GM21381 (cell line): ENCODE data around the gene RUFY4.
"Not testable (repeated sequence)": the region's sequence is repeated elsewhere in the genome, so short reads cannot be mapped to it uniquely, and the experiment has no call there.

Source experiments
- ATAC-seq: cut with Tn5 transposase; IDR thresholded peaks from one replicate; pipeline ENCODE4 v1.9.1; 2021; ENCODE audit warnings: mild to moderate bottlenecking, moderate library complexity; ENCODE audit not compliant: unreplicated experiment

Gene RUFY4

DNA sequence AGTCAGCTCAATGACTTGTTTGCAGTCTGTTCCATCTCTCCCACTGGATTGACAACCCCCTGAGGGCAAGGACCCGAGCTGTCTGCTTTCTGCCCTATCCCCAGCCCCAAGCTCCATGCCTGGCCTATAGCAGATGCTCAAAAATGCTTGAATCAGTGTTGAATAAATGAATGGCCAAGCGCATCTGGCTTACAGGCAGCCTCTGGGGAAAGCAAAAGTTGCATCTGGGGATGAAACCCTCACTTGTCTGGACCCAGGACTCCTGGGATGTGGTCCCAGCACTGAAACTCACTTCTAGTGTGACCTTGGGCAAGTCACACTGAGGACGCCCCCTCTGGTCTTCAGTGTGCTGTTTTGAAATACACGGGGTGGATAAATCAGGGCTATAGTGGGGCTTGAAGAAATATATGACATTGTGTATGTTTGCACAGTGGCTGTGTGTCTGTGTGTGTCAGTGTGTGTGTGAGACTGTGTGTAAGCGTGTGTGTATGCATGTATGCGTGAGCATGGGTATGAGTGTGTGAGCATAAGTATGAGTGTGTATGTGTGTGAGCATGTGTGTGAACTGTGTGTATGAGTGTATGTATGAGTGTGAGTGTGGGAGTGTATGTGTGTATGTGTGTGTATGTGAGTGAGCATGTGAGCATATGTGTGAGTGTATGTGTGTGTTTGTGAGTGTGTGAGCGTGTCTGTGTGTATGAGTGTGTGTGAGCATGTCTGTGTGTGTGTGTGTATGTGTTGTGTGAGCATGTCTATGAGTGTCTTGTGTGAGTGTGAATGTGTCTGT is 38.5 kb upstream of the RUFY4 start:
- no peak for ATAC-seq

DNA sequence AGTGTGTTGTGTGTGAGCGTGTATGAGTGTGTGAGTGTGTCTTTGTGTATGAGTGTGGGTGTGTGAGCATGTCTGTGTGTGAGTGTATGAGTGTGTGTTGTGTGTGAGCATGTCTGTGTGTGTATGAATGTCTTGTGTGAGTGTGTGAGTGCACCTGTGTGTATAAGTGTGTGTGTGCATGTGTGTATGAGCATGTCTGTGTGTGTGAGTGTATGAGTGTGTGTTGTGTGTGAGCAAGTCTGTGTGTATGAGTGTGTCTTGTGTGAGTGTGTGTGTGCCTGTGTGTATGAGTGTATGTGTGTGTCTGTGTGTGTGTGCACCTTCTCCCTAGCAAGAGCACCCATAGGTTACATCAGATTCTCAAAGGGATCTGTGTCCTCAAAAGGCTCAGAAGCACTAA is 37.8 kb upstream of the RUFY4 start:
- ATAC-seq: no peak

DNA sequence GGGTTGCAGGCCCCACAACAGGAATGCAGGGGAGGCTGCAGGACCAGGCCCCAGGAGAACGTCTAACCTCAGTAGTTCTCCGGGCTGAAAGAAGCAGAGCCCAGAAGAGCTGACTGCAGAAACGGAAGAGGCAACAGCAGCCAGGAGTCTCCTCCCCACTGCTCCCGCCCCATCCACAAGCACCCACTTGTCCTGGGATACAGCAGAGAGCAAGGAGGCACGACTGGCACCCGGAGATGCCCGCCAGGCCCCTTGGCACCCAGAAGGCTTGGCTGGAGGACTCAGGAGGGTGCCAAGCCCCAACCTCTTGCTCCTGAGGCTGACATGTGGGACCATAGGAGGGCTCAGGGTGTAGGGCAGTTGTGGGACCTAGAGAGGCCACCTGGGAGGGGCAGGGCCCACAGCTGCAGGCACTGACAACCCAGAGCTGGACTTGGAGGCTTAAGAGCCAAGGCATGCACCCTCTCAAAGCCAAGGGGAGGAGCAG is 37.2 kb upstream of the RUFY4 start:
- ATAC-seq: no peak

DNA sequence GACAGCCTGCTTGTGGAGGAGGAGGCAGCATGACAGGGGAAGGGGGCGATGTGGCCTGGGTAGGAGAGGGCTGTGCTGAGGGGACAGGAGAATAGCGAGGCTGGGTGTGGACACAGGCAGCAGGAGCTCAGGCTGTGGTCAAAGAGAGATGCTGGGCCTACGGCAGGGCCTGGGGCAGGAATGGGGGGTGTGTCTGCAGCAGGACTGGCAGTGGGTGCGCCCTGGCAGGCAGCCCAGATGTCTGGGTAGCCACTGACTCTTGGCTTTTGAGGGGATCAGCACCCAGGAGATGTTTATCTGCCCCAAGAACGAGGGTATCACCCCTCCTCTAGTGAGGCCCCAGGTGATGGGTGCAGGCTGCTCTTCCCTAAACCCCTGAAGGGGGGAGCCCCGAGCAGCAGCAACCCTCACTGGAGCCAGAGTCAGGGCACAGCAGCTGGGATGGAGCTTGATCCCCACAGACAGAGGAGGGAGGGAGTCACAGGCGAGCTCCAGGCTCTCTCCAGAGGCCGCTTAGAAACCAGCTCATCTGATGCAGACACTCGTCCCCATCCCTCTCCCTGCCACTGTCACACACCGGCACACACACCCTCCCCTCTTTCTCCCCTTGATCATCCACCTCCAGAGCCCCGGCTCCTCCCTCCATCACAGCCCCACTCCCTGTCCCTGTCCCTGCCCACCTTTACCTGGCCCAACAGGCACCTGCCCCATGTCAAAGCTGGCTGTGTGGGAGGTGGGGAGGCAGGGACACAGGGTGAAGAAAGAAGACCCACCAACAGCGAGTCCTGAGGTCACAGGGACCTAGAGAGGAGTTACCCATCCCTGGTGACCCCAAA is 36.5 kb upstream of the RUFY4 start:
- ATAC-seq: no peak

DNA sequence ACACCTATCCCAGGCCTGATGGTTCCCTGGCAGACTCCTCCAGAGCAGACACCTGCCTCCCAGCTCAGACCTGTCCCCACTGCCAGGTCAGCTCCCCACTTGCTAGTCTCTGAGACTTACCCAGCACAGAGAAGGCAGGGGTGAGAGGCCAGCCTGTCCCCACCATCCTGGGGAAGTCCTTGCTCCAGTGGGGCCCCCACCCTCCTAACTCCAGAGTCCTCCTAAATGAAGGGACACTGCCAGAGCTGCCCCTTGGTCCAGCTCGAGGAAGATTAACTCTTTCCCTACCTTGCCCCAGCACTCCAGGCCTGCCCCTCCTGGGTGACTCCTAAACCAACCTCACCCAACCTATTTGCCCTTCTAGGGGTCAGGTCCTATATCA is 35.9 kb upstream of the RUFY4 start:
- no peak for ATAC-seq

DNA sequence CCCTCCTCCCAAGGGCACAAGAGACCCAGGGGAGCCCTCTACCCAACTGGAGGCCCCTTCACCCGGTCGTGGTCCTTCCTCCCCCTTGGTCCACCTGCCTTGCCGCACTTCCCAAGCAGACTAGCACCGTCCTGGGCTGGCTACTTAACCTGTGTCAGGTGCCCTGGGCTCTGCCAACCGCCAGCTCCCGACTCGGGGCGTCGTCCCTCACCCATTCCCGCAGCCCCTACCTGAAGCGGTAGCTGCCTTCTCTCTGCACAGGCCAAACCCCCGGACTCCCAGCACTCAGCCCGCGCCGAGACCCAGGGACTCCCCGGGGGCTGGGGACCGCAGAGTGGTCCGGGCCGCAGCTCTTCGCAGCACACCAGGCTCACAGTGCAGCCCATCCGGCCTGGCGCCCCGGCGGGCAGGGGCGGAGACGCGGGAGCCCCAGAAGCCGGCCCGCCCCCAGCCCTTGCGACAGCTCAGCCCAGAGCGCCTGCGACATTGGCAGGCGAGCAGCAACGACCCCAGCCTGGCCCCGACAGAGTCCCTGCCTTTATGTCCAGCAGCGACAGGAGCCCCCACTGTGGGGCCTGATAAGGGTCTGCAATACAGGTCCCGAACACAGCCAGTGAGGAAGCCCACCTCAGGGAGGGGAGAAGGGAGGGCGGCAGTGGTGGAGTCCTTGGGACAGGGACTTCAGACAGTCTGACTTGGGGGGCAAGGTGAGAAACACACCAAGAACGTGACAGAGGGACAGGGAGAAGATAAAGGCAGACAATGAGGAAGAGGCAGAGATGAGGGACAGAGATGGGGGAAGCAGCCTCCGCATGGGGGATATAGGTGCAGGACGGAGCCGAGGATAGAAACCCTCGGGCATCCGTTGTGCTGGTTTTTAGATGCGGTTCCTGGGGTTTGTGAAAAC is 35.2 kb upstream of the RUFY4 start:
- no peak for ATAC-seq

DNA sequence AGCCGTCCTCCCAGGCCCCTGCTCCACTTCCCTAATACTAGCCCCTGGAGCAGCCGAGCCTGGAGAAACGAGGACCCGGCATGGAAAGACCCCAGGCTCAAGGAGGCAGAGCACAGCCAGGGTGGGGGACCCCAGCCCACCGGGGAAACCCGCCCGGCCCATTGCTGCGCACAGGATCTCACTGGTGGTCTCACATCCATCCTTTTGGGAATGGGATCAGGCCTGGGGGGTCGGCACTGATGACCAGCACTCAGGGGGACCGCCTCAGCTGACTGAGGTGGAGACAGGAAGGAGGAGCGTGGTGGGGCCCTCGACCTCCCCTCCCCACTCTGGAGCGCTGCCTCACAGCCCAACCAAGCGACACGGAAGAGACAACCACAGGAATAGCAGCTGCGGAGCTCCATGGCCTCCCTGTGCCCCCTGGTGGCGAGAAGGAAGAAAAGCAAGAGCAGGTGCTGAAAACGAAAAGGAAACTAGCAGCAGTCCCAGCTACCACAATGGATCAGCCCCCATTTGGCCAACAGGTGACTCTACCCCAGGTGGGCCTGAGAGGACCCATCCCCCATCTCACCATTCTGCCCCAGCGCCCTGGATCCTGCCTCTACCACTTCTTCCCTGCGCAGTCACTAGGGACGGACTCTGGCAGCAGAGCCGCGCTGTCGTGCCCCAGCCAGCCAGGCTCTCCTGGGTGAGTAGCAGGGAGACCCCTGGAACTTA is 34.4 kb upstream of the RUFY4 start:
- peak; percentile 87 for ATAC-seq

DNA sequence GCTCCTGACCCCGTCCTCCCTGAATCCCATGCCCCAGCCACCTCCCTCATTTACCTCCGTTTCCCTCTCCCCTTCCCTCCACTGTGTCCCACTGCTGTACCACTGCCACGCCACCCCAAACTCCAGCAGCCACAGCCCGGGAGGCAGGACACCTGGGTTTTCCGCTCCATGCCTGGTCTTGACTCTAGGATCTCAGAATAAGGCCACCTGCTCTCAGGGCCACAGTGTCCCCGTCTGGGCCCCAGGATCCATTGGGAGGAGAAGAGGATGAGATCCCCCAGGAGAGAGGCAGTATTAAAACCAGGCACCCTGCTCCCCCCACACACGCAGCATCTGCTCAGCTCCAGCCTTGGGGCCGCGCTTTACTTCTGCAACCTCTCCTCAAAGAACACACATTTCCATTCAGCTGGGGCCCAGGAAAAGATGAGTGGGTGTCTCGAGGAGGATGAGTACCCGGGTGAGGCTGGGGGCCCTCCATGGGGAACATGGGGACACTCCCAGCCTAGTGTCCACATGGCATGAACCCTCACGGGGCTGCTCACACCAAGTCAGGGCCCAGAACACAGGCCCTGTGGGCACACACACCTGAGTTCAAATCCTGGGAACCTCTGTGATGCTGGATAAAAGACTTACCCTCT is 33.5 kb upstream of the RUFY4 start:
- no peak for ATAC-seq

DNA sequence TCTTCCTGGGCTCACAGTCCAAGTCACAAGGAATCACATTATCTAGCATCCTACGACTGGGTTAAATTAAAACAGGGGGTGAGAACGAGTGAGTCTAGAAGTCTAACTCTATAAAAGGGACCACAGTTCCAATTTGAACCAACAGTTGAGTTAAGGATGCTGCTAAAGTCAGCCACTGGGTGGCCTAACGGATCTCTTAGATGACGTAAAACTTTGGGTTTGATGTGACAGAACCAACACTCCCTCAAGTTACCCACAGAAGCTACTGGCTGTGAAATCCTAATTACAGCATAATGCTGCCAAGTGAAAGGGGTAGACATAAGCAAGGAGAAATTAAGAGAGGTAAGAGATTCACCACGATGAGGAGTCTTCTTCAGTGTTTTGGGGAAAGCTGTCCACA is 32.7 kb upstream of the RUFY4 start:
- ATAC-seq: no peak

DNA sequence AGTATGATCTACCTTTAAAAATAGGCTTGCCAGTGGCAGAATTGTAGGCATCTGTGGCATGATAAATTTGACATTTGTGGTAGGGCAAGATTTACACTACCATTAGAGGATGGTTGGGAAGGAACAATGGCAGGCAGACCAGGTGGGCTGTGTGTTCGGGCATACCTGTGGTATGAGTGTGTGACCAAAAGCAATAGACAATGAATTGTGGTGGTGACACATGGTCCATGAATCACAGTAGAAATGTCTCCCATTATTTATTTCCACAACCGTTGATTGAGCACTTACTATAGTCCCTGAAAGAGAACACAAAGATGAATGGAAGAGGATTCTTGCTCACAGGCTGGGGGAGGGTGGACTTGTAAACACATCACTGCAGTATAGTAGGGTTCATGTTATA is 29.9 kb upstream of the RUFY4 start:
- ATAC-seq: no peak

DNA sequence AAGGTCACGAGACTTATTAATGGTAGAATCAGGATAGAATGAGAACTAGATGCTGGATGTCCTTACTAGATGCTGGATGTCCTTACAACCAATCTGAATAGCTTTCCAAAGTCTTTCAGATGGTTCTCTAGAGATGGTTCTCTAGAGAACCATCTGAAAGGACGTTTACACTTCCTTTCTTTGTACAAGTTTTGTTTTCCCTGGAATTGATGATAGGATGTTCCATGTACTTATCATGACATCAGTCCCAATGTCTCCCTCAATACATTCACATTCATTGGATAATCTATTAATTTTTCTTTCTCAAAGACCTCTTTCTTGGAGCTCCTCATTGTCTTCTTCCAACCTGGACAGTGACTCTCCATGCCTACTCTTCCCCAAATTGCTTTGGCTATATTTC is 28.2 kb upstream of the RUFY4 start:
- no peak for ATAC-seq

DNA sequence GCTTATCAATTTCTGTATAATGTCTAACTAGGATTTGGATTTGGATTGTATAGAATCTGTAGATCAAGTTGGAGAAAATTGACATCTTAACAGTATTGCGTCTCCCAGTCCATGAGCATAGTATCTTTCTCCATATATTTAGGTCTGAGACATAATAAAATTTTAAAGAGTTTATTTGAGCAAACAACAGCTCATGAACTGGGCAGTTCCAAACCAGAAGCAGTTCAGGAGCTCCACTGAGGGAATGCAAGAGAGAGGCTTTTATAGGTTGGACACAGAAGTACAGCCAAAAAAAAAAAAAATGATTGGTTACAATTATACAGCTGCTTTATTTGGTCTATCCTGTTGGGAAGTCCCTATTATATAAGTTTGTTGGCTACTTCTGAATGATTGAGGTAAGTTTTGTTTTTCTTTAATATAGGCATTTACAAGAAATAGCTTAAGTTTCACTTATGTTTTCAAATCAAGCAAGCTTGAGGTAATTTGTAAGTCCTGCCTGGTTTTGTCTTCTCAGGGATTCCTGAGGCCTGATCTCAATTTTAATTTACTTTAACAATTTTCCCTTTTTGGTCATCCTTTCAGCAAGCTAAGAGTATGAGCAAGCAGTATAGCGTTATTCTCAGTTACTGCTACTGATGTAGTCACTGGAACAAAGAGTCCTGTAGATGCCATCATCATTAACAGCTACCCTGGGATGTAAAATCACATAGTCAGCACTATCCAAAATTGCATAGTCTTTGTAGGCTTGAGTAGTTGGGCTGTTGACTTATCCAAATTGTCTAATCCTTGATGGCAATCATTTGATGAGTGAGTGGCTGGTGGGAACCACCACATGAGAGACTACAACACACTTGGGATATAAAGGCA is 27.5 kb upstream of the RUFY4 start:
- ATAC-seq: no peak

DNA sequence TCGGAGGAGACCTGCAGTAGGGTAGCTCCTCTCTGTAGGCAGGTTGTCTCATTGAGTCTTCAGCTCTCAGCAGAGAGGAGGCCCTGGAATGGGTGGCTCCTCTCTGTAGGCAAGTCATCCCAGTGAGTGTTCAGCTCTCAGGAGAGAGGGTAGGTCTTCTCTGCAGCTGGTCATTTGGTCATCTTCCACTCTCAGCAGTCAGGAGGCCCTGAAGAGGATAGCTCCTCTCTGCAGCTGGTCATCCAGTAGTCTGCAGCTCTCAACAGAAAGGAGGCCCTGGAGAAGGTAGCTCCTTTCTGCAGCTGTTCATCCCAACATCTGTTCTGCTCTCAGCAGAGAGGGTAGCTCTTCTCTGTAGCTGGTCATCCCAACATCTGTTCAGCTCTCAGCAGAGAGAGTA is 26.0 kb upstream of the RUFY4 start:
- no peak for ATAC-seq

DNA sequence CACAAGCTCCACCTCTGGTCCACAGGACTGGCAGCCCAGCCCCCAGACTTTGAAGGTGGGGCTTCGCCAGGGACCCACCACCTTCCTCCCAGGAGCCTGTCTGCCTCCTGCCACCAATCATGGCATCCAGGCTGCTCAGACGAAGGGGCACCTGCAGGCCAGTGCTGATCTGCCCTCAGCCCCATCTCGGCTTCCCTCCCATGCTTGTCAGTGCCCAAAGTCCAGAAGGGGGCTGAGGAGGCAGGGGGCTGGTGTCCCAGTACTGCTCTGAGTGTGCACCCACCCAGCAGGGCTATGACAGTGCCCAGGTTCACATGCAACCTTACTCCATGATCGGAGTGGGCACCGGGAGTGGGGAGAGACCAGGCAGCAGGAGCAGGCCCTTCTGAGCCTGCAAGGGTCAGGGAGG is 25.3 kb upstream of the RUFY4 start:
- ATAC-seq: no peak

DNA sequence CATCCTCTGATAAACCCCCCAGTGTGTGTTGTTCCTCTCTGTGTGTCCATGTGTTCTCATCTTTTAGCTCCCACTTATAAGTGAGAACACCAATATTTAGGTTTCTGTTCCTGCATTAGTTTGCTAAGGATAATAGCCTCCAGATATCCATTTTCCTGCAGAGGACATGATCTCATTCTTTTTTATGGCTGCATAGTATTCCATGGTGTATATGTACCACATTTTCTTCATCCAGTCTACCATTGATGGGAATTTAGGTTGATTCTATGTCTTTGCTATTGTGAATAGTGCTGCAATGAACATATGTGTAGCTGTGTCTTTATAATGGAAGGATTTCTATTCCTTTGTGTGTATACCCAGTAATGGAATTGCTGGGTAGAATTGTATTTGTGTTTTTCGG is 24.5 kb upstream of the RUFY4 start:
- not testable (repeated sequence) for ATAC-seq

DNA sequence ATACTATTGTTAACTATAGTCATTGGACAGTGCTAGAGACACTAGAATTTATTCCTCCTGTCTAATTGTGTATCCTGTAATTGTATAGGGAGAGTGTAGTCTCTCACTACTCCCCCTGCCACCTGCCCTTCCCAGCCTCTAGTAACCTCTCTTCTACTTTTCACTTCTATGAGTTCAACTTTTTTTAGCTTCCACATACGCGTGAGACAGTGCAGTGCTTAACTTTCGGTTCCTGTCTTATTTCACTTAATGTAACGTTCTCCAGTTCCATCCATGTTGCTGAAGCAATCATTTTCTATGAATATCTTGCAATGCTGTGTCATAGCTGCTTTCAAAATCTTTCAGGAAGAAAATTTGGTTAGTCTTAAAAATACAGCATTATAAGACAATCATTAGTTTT is 22.8 kb upstream of the RUFY4 start:
- peak; percentile 87 for ATAC-seq

DNA sequence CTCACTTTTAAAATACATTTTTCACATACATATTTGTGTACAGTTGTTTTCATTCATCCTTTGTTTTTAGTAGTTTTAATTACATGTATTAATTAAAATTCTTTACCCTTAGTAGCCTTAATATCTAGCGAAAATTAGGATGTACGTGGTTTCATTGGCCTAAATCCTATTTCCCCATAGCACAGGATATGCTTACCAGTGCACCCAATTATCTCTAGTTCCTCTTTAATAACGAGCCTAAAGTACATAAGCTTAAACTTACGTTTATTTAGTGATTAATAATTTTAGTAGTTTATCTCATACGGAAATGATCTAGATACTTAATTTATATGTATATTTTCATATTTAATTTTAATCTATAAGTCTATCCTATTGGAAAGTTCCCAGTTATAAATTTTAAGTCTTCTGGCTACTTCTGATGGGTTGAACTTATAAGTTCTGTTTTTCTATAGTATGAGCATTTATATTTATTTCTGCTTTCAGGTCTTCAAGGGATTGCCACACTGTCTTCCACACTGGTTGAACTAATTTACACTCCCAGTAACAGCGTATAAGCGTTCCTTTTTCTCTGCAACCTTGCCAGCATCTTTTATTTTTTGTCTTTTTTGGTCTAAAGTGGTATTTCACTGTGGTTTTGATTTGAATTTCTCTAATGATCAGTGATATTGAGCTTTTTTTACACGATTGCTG is 21.4 kb upstream of the RUFY4 start:
- no peak for ATAC-seq

DNA sequence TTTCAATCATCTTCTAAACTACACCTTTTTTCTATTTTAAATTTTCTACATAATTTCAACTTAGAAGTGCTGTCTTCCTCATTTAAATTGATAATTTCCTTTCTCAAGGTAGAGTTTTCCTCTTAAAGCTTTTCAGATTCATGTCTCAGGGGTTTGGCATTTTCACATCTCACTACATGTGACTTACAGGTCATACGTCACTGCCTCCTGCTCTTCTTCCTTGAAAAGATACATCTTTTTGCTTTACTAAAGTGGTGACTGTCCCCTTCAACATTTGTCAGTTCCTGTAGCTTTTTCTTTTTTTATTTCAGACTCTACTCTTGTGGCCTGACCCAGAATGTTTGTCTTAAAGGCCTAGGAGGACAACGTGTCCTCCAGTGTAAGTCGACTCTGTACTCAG is 17.1 kb upstream of the RUFY4 start:
- ATAC-seq: no peak

DNA sequence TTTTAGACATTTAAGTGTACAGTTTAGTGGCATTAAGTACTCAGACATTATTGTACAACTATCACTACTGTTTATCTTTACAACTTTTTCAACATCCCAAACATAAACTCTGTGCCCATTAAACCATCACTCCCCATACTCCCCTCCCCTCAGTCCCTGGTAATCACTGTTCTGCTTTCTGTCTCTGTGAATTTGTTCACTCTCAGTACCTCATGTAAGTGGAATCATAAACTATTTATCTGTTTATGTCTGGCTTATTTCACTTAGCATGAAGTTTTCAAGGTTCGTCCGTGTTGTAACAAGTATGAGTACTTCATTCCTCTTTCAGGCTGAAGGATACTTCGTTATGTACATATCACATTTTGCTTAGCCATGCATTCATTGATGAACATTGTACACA is 9.8 kb upstream of the RUFY4 start:
- ATAC-seq: no peak
